Retinal pigment epithelial cell (primary cell): Measurements from ENCODE around the gene CDHR5.

Experiments used
- DNase-seq: peaks from one replicate; pipeline ENCODE4 v3.0.0-alpha.2; 2010; ENCODE audit warnings: low read depth
- H3K4me3 ChIP-seq: 2 replicates; pipeline ENCODE4 v1.5.1; 2011; ENCODE audit warnings: mild to moderate bottlenecking, low read length, control low read depth, moderate library complexity
- TF ChIP-seq, protein P1 (sequence below): conservative IDR thresholded peaks from 2 replicates; pipeline ENCODE4 v1.5.1; 2011; ENCODE audit warnings: low read depth, low read length, control low read depth, inconsistent platforms

The CDHR5 gene

GRCh38 chr11:637593-638521, 13.1 kb upstream of the CDHR5 start:
- peak overlapping the region; percentile 56 for H3K4me3 ChIP-seq
- TF ChIP-seq, protein P1, sequence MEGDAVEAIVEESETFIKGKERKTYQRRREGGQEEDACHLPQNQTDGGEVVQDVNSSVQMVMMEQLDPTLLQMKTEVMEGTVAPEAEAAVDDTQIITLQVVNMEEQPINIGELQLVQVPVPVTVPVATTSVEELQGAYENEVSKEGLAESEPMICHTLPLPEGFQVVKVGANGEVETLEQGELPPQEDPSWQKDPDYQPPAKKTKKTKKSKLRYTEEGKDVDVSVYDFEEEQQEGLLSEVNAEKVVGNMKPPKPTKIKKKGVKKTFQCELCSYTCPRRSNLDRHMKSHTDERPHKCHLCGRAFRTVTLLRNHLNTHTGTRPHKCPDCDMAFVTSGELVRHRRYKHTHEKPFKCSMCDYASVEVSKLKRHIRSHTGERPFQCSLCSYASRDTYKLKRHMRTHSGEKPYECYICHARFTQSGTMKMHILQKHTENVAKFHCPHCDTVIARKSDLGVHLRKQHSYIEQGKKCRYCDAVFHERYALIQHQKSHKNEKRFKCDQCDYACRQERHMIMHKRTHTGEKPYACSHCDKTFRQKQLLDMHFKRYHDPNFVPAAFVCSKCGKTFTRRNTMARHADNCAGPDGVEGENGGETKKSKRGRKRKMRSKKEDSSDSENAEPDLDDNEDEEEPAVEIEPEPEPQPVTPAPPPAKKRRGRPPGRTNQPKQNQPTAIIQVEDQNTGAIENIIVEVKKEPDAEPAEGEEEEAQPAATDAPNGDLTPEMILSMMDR = peak; percentile 21
- DNase-seq = peak; percentile 76

GRCh38 chr11:637333-637592, 12.5 kb upstream of the CDHR5 start:
- TF ChIP-seq, protein P1 = no peak
- H3K4me3 ChIP-seq = peak overlapping the region; percentile 56
- no peak for DNase-seq

DNA sequence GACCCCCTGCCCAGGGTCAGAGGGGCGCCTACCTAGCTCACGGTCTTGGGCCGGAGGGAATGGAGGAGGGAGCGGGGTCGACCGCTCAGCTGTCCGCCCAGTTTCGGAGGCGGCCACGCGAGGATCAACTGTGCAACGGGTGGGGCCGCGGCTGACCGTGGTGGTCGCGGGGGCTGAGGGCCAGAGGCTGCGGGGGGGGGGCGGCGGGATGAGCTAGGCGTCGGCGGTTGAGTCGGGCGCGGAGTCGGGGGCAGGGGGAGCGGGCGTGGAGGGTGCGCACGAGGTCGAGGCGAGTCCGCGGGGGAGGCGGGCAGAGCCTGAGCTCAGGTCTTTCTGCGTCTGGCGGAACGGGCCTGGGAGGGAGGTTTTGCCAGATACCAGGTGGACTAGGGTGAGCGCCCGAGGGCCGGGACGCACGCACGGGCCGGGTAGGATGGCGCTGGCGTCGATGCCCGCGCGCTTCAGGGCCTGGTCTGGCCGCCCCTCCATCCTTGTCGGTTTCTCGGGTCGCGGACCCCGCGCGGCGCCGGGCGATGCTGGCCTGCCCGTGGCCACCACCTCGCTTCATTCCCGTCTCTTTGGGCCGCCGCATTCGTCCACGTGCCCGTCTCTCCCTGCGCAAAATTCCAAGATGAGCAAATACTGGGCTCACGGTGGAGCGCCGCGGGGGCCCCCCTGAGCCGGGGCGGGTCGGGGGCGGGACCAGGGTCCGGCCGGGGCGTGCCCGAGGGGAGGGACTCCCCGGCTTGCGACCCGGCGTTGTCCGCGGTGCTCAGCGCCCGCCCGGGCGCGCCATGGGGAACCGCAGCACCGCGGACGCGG, 12.0 kb upstream of the CDHR5 start, which contains the start of gene DRD4:
TSS of gene DRD4 (plus strand) at position 759 of the 822 bp plus-strand sequence. CDS start at position 795, 36 bp downstream.
- TF ChIP-seq, protein P1 = no peak
- peak within 1 kb of the TSS; percentile 56 for H3K4me3 ChIP-seq
- no peak for DNase-seq

- H3K4me3 ChIP-seq = no peak overlapping the region
- no peak for DNase-seq
- TF ChIP-seq, protein P1 = no peak
These were observed 11.3 kb upstream of the CDHR5 start for GRCh38 chr11:635945-636510.

- no peak overlapping the region for H3K4me3 ChIP-seq
- no peak for DNase-seq
- TF ChIP-seq, protein P1 = no peak
These were observed 6.1 kb upstream of the CDHR5 start for GRCh38 chr11:630871-631270.

DNA sequence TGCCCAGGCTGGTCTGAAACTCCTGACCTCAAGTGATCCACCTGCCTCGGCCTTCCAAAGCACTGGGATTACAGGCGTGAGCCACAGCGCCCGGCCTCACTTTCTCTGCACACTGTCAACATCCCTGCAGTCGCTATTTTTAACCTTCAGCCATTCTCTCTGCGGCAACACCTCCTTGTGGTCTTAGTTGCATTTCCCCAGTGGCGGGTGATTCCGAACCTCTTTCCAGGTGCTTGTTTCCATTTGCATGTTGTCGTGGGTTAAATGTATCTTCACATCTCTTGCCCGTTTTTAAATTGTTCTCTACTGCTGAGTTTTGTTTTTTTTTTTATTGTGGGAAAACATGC, 4.5 kb upstream of the CDHR5 start:
- no peak overlapping the region for H3K4me3 ChIP-seq
- TF ChIP-seq, protein P1 = peak; percentile 43
- DNase-seq = no peak
